GM19324 (cell line): ENCODE data around the gene PLCG1.
"Not testable (repeated sequence)": the region's sequence is repeated elsewhere in the genome, so short reads cannot be mapped to it uniquely, and the experiment has no call there.

ENCODE experiments used
- ATAC-seq: cut with Tn5 transposase; IDR thresholded peaks from one replicate; pipeline ENCODE4 v1.9.1; 2021; ENCODE audit warnings: mild to moderate bottlenecking, moderate library complexity; ENCODE audit not compliant: unreplicated experiment, low FRiP score

The PLCG1 gene

GRCh38 chr20:41136680-41137613 lies at the start of gene PLCG1:
Gene PLCG1, plus strand, starts transcription at chr20:41137543. Its CDS starts 99 bp downstream, at chr20:41137642.
- ATAC-seq = peak; percentile 71

- no peak for ATAC-seq
Measured at GRCh38 chr20:41087777-41088176, 49.6 kb upstream of the PLCG1 start.

DNA sequence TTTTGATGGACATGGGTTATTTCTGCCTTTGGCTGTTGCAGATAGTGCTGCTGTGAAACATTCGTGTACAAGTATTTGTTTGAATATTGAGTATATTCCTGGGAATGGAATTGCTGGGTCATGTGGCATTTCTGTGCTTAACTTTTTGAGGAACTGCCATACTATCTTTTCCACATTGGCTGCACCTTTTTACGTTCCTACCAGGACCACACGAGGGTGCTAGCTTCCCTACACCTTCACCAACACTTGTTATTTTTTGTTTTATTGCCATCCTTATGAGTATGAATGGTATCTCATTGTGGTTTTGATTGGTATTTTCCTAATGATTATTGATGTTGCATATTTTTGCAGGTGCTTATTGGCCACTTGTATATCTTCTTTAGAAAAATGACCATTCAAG lies 47.8 kb upstream of the PLCG1 start:
- no peak for ATAC-seq

- ATAC-seq = no peak
Measured at GRCh38 chr20:41091927-41092326, 45.4 kb upstream of the PLCG1 start.

GRCh38 chr20:41094353-41095055 lies 42.8 kb upstream of the PLCG1 start:
- ATAC-seq = no peak

DNA sequence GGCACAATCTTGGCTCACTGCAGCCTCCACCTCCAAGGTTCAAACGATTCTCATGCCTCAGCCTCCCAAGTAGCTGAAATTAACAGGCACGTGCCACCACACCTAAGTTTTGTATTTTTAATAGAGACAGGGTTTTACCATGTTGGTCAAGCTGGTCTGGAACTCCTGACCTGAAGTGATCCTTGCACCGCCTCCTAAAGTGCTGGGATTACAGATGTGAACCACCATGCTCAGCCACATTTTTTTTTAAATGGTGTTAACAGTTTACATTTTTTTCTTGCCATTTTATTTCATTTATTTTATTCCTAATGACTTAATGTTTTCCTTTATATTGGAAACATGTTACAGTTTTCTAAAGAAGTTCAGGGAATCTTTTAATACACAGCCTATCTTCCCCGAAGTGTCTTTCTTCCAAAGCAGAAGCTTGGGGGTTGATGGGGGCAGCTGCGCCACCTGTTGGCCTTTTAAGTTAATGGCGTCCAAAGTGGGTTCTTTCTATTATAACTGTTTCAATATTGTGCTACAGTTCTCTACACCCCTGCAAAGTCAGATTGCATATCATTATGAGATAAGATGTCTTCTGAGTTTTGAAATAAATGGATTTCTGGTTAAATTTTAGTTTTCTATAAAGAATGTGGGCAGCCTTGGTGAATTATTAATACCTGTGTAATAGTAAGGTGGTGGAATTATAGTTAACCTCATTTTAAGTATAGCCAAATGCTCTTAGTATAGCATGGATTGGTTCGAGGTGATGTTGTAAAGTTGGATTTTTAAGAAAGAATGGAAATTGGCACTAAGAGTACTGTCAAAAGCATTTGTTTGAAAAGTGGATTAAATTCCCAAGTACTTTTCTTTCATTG lies 42.0 kb upstream of the PLCG1 start:
- no peak for ATAC-seq

DNA sequence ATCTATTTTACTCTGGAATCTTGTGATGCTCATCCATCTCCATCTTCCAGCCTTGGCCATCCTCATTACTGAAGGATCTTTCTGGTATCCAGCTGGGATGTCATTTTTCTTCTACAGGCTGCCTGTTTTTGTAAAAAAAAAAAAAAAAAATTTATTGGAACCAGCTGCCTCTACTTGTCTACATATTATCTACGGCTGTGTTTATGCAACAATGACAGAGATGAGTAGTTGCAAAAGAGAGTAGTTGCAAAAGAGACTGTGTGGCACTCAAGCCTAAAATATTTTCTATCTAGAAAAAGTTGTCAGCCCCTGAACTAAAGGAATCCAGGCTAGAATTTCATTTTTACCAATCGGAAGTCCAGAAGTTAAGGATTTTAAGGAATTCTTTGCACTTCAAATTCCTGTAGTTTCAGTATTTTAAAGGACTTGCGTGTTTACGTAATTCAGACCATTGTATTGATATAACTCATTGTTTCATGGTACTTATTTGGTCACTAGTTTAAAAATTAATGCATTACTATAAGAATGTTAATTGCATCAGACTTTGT lies 38.6 kb upstream of the PLCG1 start:
- no peak for ATAC-seq

DNA sequence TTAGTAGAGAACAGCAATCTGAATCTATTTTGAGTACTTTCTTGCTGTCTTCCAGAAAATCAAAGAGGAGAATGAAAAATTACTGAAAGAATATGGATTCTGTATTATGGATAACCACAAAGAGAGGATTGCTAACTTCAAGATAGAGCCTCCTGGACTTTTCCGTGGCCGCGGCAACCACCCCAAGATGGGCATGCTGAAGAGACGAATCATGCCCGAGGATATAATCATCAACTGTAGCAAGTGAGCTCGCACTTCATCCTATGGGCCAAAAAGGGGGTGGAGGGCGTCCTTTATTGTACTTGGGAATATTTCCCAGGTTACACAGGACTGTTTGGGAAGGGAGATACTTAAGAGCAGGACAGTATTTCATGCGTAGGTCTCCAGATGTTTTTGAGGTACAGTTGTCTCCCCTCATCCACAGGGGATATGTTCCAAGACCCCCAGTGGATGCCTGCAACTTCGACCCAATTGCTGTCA lies 37.3 kb upstream of the PLCG1 start:
- no peak for ATAC-seq

- ATAC-seq = no peak
Measured at GRCh38 chr20:41101660-41102059, 35.7 kb upstream of the PLCG1 start.

DNA sequence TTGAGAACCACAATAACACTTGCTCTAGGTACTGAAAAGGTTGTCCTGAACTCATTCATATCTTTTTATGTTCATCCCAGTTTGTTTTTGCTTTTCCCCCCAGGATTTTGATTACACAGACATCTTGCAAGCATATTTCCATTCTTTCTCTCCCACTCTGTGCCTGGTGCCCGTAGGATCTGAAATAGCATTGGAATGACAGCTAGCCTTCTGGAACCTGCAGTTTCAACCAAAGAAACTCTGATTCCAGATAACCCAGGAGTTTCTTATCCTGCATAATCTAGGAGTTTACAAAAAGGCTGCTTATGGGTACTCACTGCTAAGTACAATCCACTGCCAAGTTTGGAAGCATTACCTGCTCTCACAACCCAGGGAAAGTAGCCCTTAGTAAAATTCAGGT lies 28.8 kb upstream of the PLCG1 start:
- ATAC-seq = no peak

DNA sequence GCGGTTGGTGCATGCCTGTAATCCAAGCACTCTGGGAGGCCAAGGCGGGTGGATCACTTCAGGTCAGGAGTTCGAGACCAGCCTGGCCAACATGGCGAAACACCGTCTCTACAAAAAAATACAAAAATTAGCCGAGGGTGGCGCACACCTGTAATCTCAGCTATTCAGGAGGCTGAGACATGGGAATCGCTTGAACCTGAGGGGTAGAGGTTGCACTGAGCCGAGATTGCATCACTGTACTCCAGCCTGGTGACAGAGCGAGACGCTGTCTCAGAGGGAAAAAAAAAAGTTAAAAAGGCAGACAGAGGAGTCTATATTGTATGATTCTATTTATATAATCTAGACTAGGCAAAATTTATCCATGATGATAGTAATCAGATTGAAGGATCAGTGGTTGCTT lies 27.3 kb upstream of the PLCG1 start:
- no peak for ATAC-seq

DNA sequence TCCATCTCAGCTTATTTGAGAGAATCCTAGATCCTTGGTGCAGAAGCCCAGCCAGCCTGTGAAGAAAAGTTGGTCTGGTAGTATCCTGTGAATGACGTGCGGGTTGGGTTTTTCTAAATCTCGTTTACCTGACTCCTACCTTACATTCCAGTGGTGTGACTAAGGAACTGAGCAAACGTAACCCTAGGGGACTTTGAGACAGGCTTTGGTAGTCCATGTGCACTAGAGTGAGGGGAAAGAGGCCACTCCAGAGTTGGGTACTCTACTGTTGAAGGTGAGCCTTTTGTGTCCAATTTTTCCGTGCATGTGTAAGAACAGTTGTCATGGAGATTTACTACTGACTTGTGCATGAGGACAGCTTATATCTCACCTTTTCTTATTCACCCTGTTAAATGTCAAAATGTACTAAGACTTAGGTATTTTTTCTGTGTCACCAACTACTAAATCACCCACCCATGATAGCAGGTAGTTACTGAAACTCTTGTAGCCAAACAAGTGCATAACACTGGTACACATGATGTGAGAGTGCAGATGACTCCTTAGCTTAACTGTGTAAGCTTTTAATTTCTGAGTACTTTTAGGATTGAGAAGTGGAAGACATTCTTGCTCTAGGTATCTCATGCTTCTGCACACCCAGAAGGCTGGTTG lies 26.3 kb upstream of the PLCG1 start:
- ATAC-seq = no peak

DNA sequence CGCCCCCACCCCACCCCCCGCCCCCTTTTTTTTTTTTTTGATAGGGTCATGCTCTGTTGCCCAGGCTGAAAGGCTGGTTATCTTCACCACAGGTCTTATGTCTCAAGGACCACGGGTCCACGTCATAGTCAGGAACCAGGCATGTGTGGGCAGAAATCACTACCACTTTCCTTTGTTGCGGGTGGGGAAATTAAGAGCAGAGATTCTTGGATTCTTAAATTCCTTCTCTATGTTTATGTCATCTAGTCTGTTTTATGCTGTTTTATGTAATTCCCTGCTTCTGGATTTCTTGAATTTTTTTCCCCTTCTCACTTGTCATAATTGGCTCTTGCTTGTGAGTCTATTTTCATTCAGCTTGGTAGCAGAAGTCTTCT lies 25.8 kb upstream of the PLCG1 start:
- ATAC-seq = no peak

GRCh38 chr20:41116282-41116956 lies 20.9 kb upstream of the PLCG1 start:
- ATAC-seq = no peak

- not testable (repeated sequence) for ATAC-seq
Measured at GRCh38 chr20:41118159-41118558, 19.2 kb upstream of the PLCG1 start.

DNA sequence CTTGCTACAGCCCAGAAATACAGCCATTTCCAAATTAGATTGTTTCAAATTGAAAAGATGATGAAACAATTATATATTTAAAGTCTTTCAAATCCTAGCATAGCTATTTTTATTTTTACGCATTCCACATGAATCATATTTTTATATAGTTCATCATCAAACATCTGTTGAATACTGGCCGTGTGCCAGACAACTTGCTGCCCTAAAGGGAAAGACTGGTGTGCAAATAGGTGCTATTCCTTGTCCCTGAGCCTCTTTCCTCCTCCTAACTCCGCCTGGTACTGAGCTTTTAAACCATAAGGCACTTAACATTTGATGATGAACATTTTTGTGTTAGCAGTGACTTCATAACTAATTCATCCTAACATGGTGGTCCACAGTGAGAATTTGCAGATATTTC lies 18.7 kb upstream of the PLCG1 start:
- no peak for ATAC-seq

DNA sequence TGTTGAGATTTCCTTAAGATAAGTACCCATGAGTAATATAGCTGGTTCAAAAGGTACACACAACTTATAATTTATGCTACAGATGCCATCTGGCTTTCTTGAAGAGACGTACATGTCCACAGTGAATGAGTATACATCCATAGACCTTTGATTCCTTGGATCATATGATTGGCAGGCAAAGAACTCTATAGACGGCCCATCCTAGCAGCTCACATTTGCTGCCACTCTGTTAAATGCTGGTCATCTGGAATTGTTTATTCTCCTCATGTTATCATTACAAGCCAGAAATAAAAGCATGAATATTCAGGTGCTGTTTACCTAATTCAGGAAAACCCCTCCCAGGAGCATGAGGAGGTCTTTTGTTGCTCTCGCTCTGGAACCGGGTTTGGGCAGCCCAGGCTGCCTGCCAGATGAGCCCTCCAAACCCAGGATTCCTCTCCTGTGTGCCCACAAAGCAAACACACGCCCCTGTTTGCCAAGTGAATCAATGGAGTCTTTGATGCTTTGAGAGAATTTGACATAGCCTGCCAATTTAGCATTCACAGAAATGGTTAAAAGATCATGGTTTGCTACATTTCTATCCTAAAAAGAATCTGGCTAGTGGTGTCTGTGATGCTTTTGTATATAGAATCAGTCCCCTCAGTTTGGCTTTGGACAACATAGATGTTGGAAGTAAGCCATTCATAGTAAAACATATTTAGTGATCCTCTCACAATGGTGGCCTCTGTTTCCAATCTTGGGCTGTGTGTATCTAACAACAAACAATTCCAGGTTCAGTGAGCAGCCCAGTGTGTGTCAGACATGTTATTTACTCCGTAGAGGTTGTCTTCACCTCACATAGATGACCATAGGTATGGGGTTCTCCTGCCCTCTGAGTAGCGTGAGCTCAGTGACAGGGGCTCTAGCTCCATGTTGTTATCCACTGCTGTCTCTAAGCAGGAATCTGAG lies 17.5 kb upstream of the PLCG1 start:
- no peak for ATAC-seq

DNA sequence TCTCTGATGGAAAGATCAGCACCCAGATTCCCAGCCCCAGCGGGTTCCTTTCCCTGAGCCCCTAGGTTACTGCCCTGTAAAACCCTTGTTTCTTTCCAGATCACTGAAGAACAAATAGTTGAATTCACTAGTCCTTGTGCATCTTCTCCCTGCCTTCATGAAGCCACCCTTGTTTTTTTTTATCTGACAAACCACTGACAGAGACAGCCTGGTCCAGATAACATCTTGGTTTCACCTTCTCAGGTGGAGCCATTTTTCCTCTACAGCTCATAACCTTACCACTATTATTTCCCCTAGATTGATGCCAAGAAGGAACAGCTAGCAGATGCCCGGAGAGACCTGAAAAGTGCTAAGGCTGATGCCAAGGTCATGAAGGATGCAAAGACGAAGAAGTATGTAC lies 15.9 kb upstream of the PLCG1 start:
- no peak for ATAC-seq
